ENCODE results near the gene TMEM169.

Gene TMEM169

GRCh38 chr2:216081012-216081411 is 707 bp upstream of the TMEM169 start:
- Histone ChIP-seq H3K4me1 (ENCODE audit: control insufficient read depth in 1 of 2, insufficient read depth in 2 of 2, low read length in 2 of 2) (peaks cover 3 to 23% of the 10 kb centered on the region in 2 donors), H3K9me3 (ENCODE audit: control insufficient read depth in 1 of 2, low read length in 2 of 2) (no peaks in the 10 kb centered on the region), H3K9ac (ENCODE audit: low read depth in 1 of 2, low read length in 2 of 2) (peak overlapping the region; percentile 90 to 98), H3K27me3 (ENCODE audit: control insufficient read depth in 1 of 2, insufficient read depth in 2 of 2, low read length in 2 of 2) (no peaks in the 10 kb centered on the region), H3K27ac (ENCODE audit: low read depth, low read length) (no peak overlapping the region), H3K36me3 (ENCODE audit: control insufficient read depth in 1 of 2, insufficient read depth in 2 of 2, low read length in 2 of 2) (no peaks in the 10 kb centered on the region), H3K4me3 (ENCODE audit: low read depth in 1 of 2, low read length in 2 of 2) (peak overlapping the region; percentile 98 to 99)

GRCh38 chr2:216082117-216082711 is 495 bp downstream of the TMEM169 start:
- Histone ChIP-seq H3K9ac (ENCODE audit: low read depth in 1 of 2, low read length in 2 of 2) (peak overlapping the region; percentile 69 to 90), H3K9me3 (ENCODE audit: control insufficient read depth in 1 of 2, low read length in 2 of 2) (no peaks in the 10 kb centered on the region), H3K4me3 (ENCODE audit: low read depth in 1 of 2, low read length in 2 of 2) (peak overlapping the region; percentile 98 to 99), H3K4me1 (ENCODE audit: control insufficient read depth in 1 of 2, insufficient read depth in 2 of 2, low read length in 2 of 2) (peaks cover 9 to 19% of the 10 kb centered on the region in 2 donors), H3K27ac (ENCODE audit: low read depth, low read length) (no peak overlapping the region), H3K36me3 (ENCODE audit: control insufficient read depth in 1 of 2, insufficient read depth in 2 of 2, low read length in 2 of 2) (no peaks in the 10 kb centered on the region), H3K27me3 (ENCODE audit: control insufficient read depth in 1 of 2, insufficient read depth in 2 of 2, low read length in 2 of 2) (no peaks in the 10 kb centered on the region)

- Histone ChIP-seq H3K9me3 (ENCODE audit: control insufficient read depth in 1 of 2, low read length in 2 of 2) (no peaks in the 10 kb centered on the region), H3K4me3 (ENCODE audit: low read depth in 1 of 2, low read length in 2 of 2) (peak overlapping the region in 1 of 2 donors; percentile 98), H3K36me3 (ENCODE audit: control insufficient read depth in 1 of 2, insufficient read depth in 2 of 2, low read length in 2 of 2) (no peaks in the 10 kb centered on the region), H3K27ac (ENCODE audit: low read depth, low read length) (no peak overlapping the region), H3K27me3 (ENCODE audit: control insufficient read depth in 1 of 2, insufficient read depth in 2 of 2, low read length in 2 of 2) (no peaks in the 10 kb centered on the region), H3K9ac (ENCODE audit: low read depth in 1 of 2, low read length in 2 of 2) (no peak overlapping the region), H3K4me1 (ENCODE audit: control insufficient read depth in 1 of 2, insufficient read depth in 2 of 2, low read length in 2 of 2) (peaks cover 9 to 19% of the 10 kb centered on the region in 2 donors)
These were observed 1.1 kb downstream of the TMEM169 start for GRCh38 chr2:216082805-216083204.

- no peaks in the 10 kb centered on the region for H3K36me3 ChIP-seq (ENCODE audit: control insufficient read depth in 1 of 2, insufficient read depth in 2 of 2, low read length in 2 of 2)
- H3K9me3 ChIP-seq (ENCODE audit: control insufficient read depth in 1 of 2, low read length in 2 of 2) = no peaks in the 10 kb centered on the region
- H3K9ac ChIP-seq (ENCODE audit: low read depth in 1 of 2, low read length in 2 of 2) = no peak overlapping the region
- no peak overlapping the region for H3K27ac ChIP-seq (ENCODE audit: low read depth, low read length)
- H3K4me3 ChIP-seq (ENCODE audit: low read depth in 1 of 2, low read length in 2 of 2) = no peak overlapping the region
- H3K27me3 ChIP-seq (ENCODE audit: control insufficient read depth in 1 of 2, insufficient read depth in 2 of 2, low read length in 2 of 2) = no peaks in the 10 kb centered on the region
- peaks cover 6 to 19% of the 10 kb centered on the region in 2 donors for H3K4me1 ChIP-seq (ENCODE audit: control insufficient read depth in 1 of 2, insufficient read depth in 2 of 2, low read length in 2 of 2)
These were observed 2.0 kb downstream of the TMEM169 start for GRCh38 chr2:216083464-216084281.

- H3K27ac ChIP-seq (ENCODE audit: low read depth, low read length) = no peak overlapping the region
- H3K36me3 ChIP-seq (ENCODE audit: control insufficient read depth in 1 of 2, insufficient read depth in 2 of 2, low read length in 2 of 2) = no peaks in the 10 kb centered on the region
- no peaks in the 10 kb centered on the region for H3K27me3 ChIP-seq (ENCODE audit: control insufficient read depth in 1 of 2, insufficient read depth in 2 of 2, low read length in 2 of 2)
- H3K4me1 ChIP-seq (ENCODE audit: control insufficient read depth in 1 of 2, insufficient read depth in 2 of 2, low read length in 2 of 2) = peaks cover 6 to 19% of the 10 kb centered on the region in 2 donors
- H3K4me3 ChIP-seq (ENCODE audit: low read depth in 1 of 2, low read length in 2 of 2) = no peak overlapping the region
- H3K9me3 ChIP-seq (ENCODE audit: control insufficient read depth in 1 of 2, low read length in 2 of 2) = no peaks in the 10 kb centered on the region
- no peak overlapping the region for H3K9ac ChIP-seq (ENCODE audit: low read depth in 1 of 2, low read length in 2 of 2)
These were observed 2.8 kb downstream of the TMEM169 start for GRCh38 chr2:216084547-216084946.

- Histone ChIP-seq H3K9me3 (ENCODE audit: control insufficient read depth in 1 of 2, low read length in 2 of 2) (no peaks in the 10 kb centered on the region), H3K36me3 (ENCODE audit: control insufficient read depth in 1 of 2, insufficient read depth in 2 of 2, low read length in 2 of 2) (no peaks in the 10 kb centered on the region), H3K4me1 (ENCODE audit: control insufficient read depth in 1 of 2, insufficient read depth in 2 of 2, low read length in 2 of 2) (peaks cover 6 to 16% of the 10 kb centered on the region in 2 donors), H3K27me3 (ENCODE audit: control insufficient read depth in 1 of 2, insufficient read depth in 2 of 2, low read length in 2 of 2) (no peaks in the 10 kb centered on the region), H3K4me3 (ENCODE audit: low read depth in 1 of 2, low read length in 2 of 2) (no peak overlapping the region), H3K9ac (ENCODE audit: low read depth in 1 of 2, low read length in 2 of 2) (no peak overlapping the region), H3K27ac (ENCODE audit: low read depth, low read length) (no peak overlapping the region)
These were observed 4.6 kb downstream of the TMEM169 start for GRCh38 chr2:216086207-216086893.

- Histone ChIP-seq H3K4me1 (ENCODE audit: control insufficient read depth in 1 of 2, insufficient read depth in 2 of 2, low read length in 2 of 2) (peaks cover 0 to 6% of the 10 kb centered on the region in 2 donors), H3K9me3 (ENCODE audit: control insufficient read depth in 1 of 2, low read length in 2 of 2) (no peaks in the 10 kb centered on the region), H3K27ac (ENCODE audit: low read depth, low read length) (no peak overlapping the region)
These were observed 8.7 kb downstream of the TMEM169 start for GRCh38 chr2:216090369-216090786.

GRCh38 chr2:216092646-216093045 is 10.9 kb downstream of the TMEM169 start:
- Histone ChIP-seq H3K27ac (ENCODE audit: low read depth, low read length) (no peak overlapping the region), H3K36me3 (ENCODE audit: control insufficient read depth in 1 of 2, insufficient read depth in 2 of 2, low read length in 2 of 2) (no peaks in the 10 kb centered on the region), H3K4me3 (ENCODE audit: low read depth in 1 of 2, low read length in 2 of 2) (no peak overlapping the region), H3K9me3 (ENCODE audit: control insufficient read depth in 1 of 2, low read length in 2 of 2) (no peaks in the 10 kb centered on the region), H3K4me1 (ENCODE audit: control insufficient read depth in 1 of 2, insufficient read depth in 2 of 2, low read length in 2 of 2) (no peaks in the 10 kb centered on the region), H3K9ac (ENCODE audit: low read depth in 1 of 2, low read length in 2 of 2) (no peak overlapping the region), H3K27me3 (ENCODE audit: control insufficient read depth in 1 of 2, insufficient read depth in 2 of 2, low read length in 2 of 2) (no peaks in the 10 kb centered on the region)

More at GRCh38 chr2:216090369-216090786, 8.7 kb downstream of the TMEM169 start:
- Histone ChIP-seq H3K9ac (ENCODE audit: low read depth in 1 of 2, low read length in 2 of 2) (no peak overlapping the region), H3K4me3 (ENCODE audit: low read depth in 1 of 2, low read length in 2 of 2) (no peak overlapping the region), H3K36me3 (ENCODE audit: control insufficient read depth in 1 of 2, insufficient read depth in 2 of 2, low read length in 2 of 2) (no peaks in the 10 kb centered on the region), H3K27me3 (ENCODE audit: control insufficient read depth in 1 of 2, insufficient read depth in 2 of 2, low read length in 2 of 2) (no peaks in the 10 kb centered on the region)

GRCh38 chr2:216094701-216095100 is 13.0 kb downstream of the TMEM169 start:
- Histone ChIP-seq H3K4me3 (ENCODE audit: low read depth in 1 of 2, low read length in 2 of 2) (no peak overlapping the region), H3K9me3 (ENCODE audit: control insufficient read depth in 1 of 2, low read length in 2 of 2) (no peaks in the 10 kb centered on the region), H3K4me1 (ENCODE audit: control insufficient read depth in 1 of 2, insufficient read depth in 2 of 2, low read length in 2 of 2) (peaks cover 0 to 5% of the 10 kb centered on the region in 2 donors), H3K27ac (ENCODE audit: low read depth, low read length) (no peak overlapping the region), H3K9ac (ENCODE audit: low read depth in 1 of 2, low read length in 2 of 2) (no peak overlapping the region), H3K36me3 (ENCODE audit: control insufficient read depth in 1 of 2, insufficient read depth in 2 of 2, low read length in 2 of 2) (no peaks in the 10 kb centered on the region), H3K27me3 (ENCODE audit: control insufficient read depth in 1 of 2, insufficient read depth in 2 of 2, low read length in 2 of 2) (no peaks in the 10 kb centered on the region)

Measured in duodenal mucosa (tissue), 2 donors.